CD4-positive, alpha-beta T cell treated with Interleukin-21 for 1 hour (primary cell): ENCODE measurements around the gene RAPGEF5.

Source experiments
- DNase-seq: peaks from one replicate; pipeline ENCODE4 v3.0.0-alpha.2; 2020

Gene RAPGEF5

DNA sequence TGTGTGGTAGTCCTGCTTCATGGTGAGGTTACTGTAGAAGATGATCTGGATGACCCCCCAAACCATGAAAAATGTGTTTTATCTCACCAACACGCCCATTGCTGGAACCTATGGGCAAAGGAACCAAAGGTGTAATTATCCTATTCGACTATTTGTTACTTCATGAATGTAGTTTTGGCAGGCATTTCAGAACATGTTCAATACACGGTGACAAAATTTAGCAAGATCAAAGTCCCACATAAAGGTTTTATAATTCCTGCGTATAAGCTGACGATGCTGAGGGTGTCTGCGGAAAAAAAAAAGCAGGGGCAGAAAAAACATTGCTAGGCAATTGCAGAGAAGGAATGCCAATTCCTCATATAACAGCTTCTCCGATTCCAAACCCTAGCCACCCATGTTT lies 13.3 kb downstream of the RAPGEF5 start:
- no peak for DNase-seq

GRCh38 chr7:22343071-22343470 lies 13.9 kb downstream of the RAPGEF5 start:
- no peak for DNase-seq

- no peak for DNase-seq
Measured at GRCh38 chr7:22339725-22340390, 17.1 kb downstream of the RAPGEF5 start.

DNA sequence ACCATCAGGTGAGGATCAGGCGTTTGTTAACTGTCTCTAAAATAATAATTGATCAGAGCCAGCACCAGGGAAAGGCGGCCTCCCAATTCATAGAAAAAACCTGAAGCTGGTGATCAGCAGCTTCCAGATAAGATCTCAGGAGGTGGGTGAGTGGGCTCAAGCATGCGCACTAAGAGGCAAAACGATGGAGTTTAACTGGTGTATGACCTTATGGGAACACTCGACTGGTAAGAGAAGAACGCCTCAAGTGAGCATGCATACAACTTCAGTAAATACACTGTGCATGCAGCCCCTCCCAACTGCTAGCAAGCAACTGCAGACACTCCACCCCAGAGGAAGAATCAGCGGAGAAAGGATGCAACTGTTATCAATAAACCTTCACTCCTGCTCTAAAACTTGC lies 18.1 kb downstream of the RAPGEF5 start:
- no peak for DNase-seq

GRCh38 chr7:22338411-22338810 lies 18.5 kb downstream of the RAPGEF5 start:
- DNase-seq, result no peak

- no peak for DNase-seq
Measured at GRCh38 chr7:22333680-22334141, 23.2 kb downstream of the RAPGEF5 start.

GRCh38 chr7:22332461-22332870 lies 24.5 kb downstream of the RAPGEF5 start:
- no peak for DNase-seq

DNA sequence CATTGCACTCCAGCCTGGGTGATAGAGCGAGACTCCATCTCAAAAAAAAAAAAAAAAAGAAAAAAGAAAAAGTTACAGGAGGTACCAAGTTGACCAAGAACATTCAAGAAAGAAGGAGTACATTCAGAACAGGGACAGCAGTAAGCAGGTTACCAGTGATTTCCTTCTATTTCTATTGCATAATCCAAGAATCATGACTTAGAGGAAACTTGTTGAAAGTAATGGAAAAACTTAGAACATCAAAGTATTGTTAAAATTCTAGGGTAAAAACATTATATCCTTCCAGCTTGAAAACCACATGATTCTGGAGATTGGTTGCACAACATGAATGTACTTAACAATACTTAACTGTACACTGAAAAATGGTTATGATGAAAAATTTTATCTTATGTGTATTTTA lies 25.2 kb downstream of the RAPGEF5 start:
- DNase-seq, result no peak

DNA sequence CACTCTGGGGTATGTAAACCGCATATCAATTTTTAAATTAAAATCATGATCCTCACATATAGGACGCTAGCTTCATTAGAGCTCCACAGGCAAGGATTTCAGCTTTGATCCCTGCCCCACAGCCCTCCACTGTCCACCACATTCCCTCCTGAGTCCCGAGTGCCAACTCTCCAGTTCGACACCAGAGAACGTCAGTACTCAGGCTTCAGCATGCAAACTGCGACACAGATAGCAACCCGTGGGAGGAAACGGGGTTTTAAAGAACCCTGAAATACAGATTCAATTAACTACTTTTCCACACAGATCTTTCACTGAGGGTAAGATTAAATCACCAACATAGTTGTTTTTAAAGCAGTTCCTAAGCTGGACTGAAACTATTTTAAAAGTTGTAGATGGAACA lies 26.1 kb downstream of the RAPGEF5 start:
- DNase-seq, result no peak

- DNase-seq, result no peak
Measured at GRCh38 chr7:22329816-22330524, 27.0 kb downstream of the RAPGEF5 start.

DNA sequence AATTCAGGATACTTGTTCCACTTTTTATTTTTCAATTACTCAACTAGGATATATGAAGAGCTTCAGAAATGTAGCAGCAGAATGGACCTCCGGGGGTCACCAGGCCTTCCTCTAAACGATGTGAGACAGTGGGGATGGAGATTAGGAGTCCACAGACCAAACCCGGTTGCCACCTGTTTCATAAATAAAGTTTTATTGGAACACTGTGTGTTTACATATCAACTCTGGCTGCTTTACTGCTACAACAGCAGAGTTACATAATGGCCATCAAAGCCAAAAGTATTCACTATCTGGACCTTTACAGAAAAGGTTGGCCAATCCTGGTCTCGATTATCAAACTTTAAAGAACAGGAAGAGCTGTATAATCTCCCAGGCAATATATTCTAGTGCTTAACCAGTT lies 30.8 kb downstream of the RAPGEF5 start:
- no peak for DNase-seq

DNA sequence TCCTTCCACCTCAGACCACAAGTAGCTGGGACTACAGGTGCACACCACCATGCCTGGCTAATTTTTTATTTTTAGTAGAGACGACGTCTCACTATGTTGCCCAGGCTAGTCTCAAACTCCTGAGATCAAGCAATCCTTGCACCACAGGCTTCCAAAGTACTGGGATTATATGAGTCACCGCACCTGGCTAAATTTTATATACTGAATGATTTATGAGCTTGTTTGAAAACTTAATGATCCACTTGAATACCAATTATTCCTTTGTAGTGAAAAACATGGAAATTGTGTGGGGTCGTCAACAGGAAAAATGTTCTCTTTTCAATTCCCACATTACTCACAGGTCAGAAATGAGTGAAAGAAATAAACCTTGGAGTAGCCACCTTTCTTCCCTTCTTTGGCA lies 31.3 kb downstream of the RAPGEF5 start:
- DNase-seq, result no peak

- no peak for DNase-seq
Measured at GRCh38 chr7:22323714-22324113, 33.2 kb downstream of the RAPGEF5 start.

GRCh38 chr7:22320416-22320815 lies 36.5 kb downstream of the RAPGEF5 start:
- no peak for DNase-seq

- DNase-seq, result no peak
Measured at GRCh38 chr7:22319424-22320403, 37.2 kb downstream of the RAPGEF5 start.

GRCh38 chr7:22318376-22318775 lies 38.6 kb downstream of the RAPGEF5 start:
- no peak for DNase-seq

GRCh38 chr7:22317632-22318031 lies 39.3 kb downstream of the RAPGEF5 start:
- no peak for DNase-seq

DNA sequence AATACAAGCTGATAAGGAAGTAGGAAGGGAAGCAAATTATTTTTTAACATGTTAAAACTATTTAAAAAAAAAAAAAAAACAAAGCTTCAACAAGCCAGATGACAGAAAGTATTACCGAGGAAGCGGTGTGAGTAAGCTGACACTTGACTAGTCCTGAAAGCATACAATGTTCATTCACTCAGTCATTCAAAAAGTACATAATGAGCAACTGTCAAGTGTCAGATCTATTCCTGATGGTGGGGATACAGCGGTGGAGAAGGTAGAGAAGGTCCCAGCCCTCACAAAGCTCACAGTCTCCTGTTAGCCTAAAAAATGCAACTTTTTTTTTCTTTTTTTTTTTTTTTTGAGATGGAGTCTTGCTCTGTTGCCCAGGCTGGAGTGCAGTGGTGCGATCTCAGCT lies 40.0 kb downstream of the RAPGEF5 start:
- DNase-seq, result no peak

- no peak for DNase-seq
Measured at GRCh38 chr7:22307816-22308215, 49.1 kb downstream of the RAPGEF5 start.

GRCh38 chr7:22305706-22306105 lies 51.2 kb downstream of the RAPGEF5 start:
- DNase-seq, result no peak

GRCh38 chr7:22302951-22303423 lies 54.0 kb downstream of the RAPGEF5 start:
- no peak for DNase-seq

GRCh38 chr7:22302193-22302592 lies 54.8 kb downstream of the RAPGEF5 start:
- DNase-seq, result no peak

GRCh38 chr7:22301790-22302189 lies 55.2 kb downstream of the RAPGEF5 start:
- DNase-seq, result no peak
